MM.1S (cell line): ENCODE measurements around the gene NALCN.

ENCODE experiments used
- DNase-seq: peaks from one replicate; pipeline ENCODE4 v3.0.0-alpha.2; 2015
- H2AFZ ChIP-seq: fragments of 300-600 bp; sonication (generic); 2 replicates; pipeline ENCODE4 v1.6.0; 2016; ENCODE audit warnings: antibody characterized with exemption, low read length
- H3F3A ChIP-seq: fragments of 300-600 bp; sonication (generic); 2 replicates; pipeline ENCODE4 v1.6.1; 2016; ENCODE audit warnings: mild to moderate bottlenecking, antibody characterized with exemption, low read length, moderate library complexity, mixed read lengths; ENCODE audit not compliant: insufficient read depth
- H3K27ac ChIP-seq: fragments of 300-600 bp; sonication (generic); 2 replicates; pipeline ENCODE4 v1.5.1; 2016; ENCODE audit warnings: mild to moderate bottlenecking, low read length
- H3K27me3 ChIP-seq: fragments of 300-600 bp; sonication (generic); replicated peaks from 2 replicates; pipeline ENCODE4 v1.6.0; 2016; ENCODE audit warnings: low read length; ENCODE audit not compliant: insufficient read depth
- H3K36me3 ChIP-seq: fragments of 300-600 bp; sonication (generic); replicated peaks from 2 replicates; pipeline ENCODE4 v1.6.1; 2016; ENCODE audit warnings: mild to moderate bottlenecking, low read length, mixed read lengths; ENCODE audit not compliant: insufficient read depth
- H3K4me1 ChIP-seq: fragments of 300-600 bp; sonication (generic); 2 replicates; pipeline ENCODE4 v1.6.1; 2016; ENCODE audit warnings: low read length, mixed read lengths
- H3K4me2 ChIP-seq: fragments of 300-600 bp; sonication (generic); 2 replicates; pipeline ENCODE4 v1.6.0; 2016; ENCODE audit warnings: low read depth, low read length
- H3K4me3 ChIP-seq: fragments of 300-600 bp; sonication (generic); 2 replicates; pipeline ENCODE4 v1.5.1; 2016; ENCODE audit warnings: low read length, mixed read lengths
- H3K79me2 ChIP-seq: fragments of 300-600 bp; sonication (generic); 2 replicates; pipeline ENCODE4 v1.6.1; 2016; ENCODE audit warnings: mixed run types, low read length, mixed read lengths
- H3K9ac ChIP-seq: fragments of 300-600 bp; sonication (generic); 2 replicates; pipeline ENCODE4 v1.6.1; 2016; ENCODE audit warnings: low read length, mixed read lengths
- H3K9me2 ChIP-seq: fragments of 300-600 bp; sonication (generic); replicated peaks from 2 replicates; pipeline ENCODE4 v1.6.1; 2016; ENCODE audit warnings: mild to moderate bottlenecking, low read length, mixed read lengths; ENCODE audit not compliant: insufficient read depth
- H3K9me3 ChIP-seq: fragments of 300-600 bp; sonication (generic); replicated peaks from 2 replicates; pipeline ENCODE4 v1.6.1; 2016; ENCODE audit warnings: mild to moderate bottlenecking, low read length, mixed read lengths; ENCODE audit not compliant: insufficient read depth
- H4K20me1 ChIP-seq: fragments of 300-600 bp; sonication (generic); 2 replicates; pipeline ENCODE4 v1.6.1; 2016; ENCODE audit warnings: mild to moderate bottlenecking, low read length, moderate library complexity, mixed read lengths; ENCODE audit not compliant: insufficient read depth
- CTCF ChIP-seq: fragments of 300-600 bp; sonication (generic); IDR thresholded peaks from 2 replicates; pipeline ENCODE4 v1.5.1; 2016; ENCODE audit warnings: antibody characterized with exemption, low read length, mixed read lengths
- EZH2 ChIP-seq: fragments of 300-600 bp; sonication (generic); optimal IDR thresholded peaks from 2 replicates; pipeline ENCODE3; 2017; ENCODE audit warnings: low read depth, mild to moderate bottlenecking, antibody characterized with exemption, low read length, mixed read lengths
- EZH2phosphoT487 ChIP-seq: fragments of 300-600 bp; sonication (generic); IDR thresholded peaks from 2 replicates; pipeline ENCODE4 v1.6.1; 2018; ENCODE audit warnings: antibody characterized with exemption, low read length

NALCN gene

GRCh38 chr13:101111894-101112293 is 304.4 kb downstream of the NALCN start:
- H3K9ac ChIP-seq, result no peak overlapping the region
- H3F3A ChIP-seq, result no peaks in the 10 kb centered on the region
- no peak overlapping the region for H3K4me3 ChIP-seq
- H3K27me3 ChIP-seq, result no peaks in the 10 kb centered on the region
- no peaks in the 10 kb centered on the region for H4K20me1 ChIP-seq
- no peak for TF ChIP-seq CTCF
- no peak for TF ChIP-seq EZH2phosphoT487
- TF ChIP-seq EZH2, result no peak
- H3K79me2 ChIP-seq, result no peaks in the 10 kb centered on the region
- no peaks in the 10 kb centered on the region for H3K4me1 ChIP-seq
- no peak overlapping the region for H3K4me2 ChIP-seq
- H3K27ac ChIP-seq, result no peak overlapping the region
- H2AFZ ChIP-seq, result no peak overlapping the region
- no peaks in the 10 kb centered on the region for H3K36me3 ChIP-seq
- no peak for DNase-seq
- no peaks in the 10 kb centered on the region for H3K9me2 ChIP-seq
- no peaks in the 10 kb centered on the region for H3K9me3 ChIP-seq

GRCh38 chr13:101109005-101109404 is 307.3 kb downstream of the NALCN start:
- Histone ChIP-seq H3K27ac (no peak overlapping the region), H3K9me2 (no peaks in the 10 kb centered on the region), H2AFZ (no peak overlapping the region), H3K9ac (no peak overlapping the region), H3F3A (no peaks in the 10 kb centered on the region), H3K4me1 (no peaks in the 10 kb centered on the region), H4K20me1 (no peaks in the 10 kb centered on the region), H3K4me2 (no peak overlapping the region), H3K36me3 (no peaks in the 10 kb centered on the region), H3K79me2 (no peaks in the 10 kb centered on the region), H3K4me3 (no peak overlapping the region), H3K9me3 (no peaks in the 10 kb centered on the region), H3K27me3 (no peaks in the 10 kb centered on the region)
- no peak for DNase-seq
- no peak for TF ChIP-seq EZH2phosphoT487
- no peak for TF ChIP-seq EZH2
- no peak for TF ChIP-seq CTCF

- no peaks in the 10 kb centered on the region for H3K4me1 ChIP-seq
- no peak overlapping the region for H3K9ac ChIP-seq
- H3K9me2 ChIP-seq, result no peaks in the 10 kb centered on the region
- H3K4me3 ChIP-seq, result no peak overlapping the region
- no peaks in the 10 kb centered on the region for H3K79me2 ChIP-seq
- no peak overlapping the region for H3K4me2 ChIP-seq
- H3K36me3 ChIP-seq, result no peaks in the 10 kb centered on the region
- H2AFZ ChIP-seq, result no peak overlapping the region
- TF ChIP-seq EZH2, result no peak
- no peak for TF ChIP-seq EZH2phosphoT487
- no peak for TF ChIP-seq CTCF
- H4K20me1 ChIP-seq, result no peaks in the 10 kb centered on the region
- DNase-seq, result no peak
- no peaks in the 10 kb centered on the region for H3K27me3 ChIP-seq
- no peaks in the 10 kb centered on the region for H3F3A ChIP-seq
- no peaks in the 10 kb centered on the region for H3K9me3 ChIP-seq
- no peak overlapping the region for H3K27ac ChIP-seq
These were observed 317.4 kb downstream of the NALCN start for GRCh38 chr13:101098873-101099272.
